ENCODE results near the gene TOMM6. TPM values are rescaled to one million over a fixed set of nuclear protein-coding genes. Genes with fewer than 3 reads are reported as not detected.

Gene TOMM6
- total and polyA plus RNA-seq, 3 donors from 2014 or later = 168 to 233 (median 172) TPM

DNA sequence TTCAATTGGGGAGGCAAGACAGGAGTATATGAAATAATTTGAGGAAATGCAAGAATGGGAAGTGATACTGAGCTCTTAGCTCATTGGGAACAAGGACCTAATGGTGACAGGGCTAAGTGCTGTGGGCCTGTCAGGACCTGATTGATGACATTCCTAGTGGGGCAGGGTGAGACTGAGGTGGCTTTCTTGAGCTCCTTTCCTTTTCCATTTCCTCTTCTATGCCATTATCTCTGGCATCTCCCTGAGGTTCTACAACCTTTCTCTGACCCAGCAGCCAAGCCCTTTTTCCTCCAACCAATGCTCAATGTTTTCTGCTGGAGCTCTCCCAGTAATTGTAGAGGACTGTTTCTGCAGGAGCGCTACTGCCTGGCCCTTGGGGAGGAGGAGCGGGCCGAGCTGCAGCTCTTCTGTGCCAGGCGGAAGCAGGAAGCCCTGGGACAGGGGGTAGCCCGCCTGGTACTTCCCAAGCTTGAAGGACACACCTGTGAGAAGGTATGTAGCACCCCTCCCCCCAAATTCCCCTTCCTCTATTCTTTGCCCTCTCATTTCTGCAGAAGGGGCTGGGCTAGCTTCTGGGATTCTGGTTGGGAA, 2.8 kb upstream of the TOMM6 start:
- DNase-seq = no peak
- WGBS, 2 donors = 83 to 84% methylated on average over 5 of the region's 5 CpGs
- no peak overlapping the region for H3K4me3 ChIP-seq
- H3K27ac ChIP-seq = no peak overlapping the region
- H3K36me3 ChIP-seq (ENCODE audit: low read depth, missing control alignments) = no peaks in the 10 kb centered on the region
- TF ChIP-seq, protein P1, sequence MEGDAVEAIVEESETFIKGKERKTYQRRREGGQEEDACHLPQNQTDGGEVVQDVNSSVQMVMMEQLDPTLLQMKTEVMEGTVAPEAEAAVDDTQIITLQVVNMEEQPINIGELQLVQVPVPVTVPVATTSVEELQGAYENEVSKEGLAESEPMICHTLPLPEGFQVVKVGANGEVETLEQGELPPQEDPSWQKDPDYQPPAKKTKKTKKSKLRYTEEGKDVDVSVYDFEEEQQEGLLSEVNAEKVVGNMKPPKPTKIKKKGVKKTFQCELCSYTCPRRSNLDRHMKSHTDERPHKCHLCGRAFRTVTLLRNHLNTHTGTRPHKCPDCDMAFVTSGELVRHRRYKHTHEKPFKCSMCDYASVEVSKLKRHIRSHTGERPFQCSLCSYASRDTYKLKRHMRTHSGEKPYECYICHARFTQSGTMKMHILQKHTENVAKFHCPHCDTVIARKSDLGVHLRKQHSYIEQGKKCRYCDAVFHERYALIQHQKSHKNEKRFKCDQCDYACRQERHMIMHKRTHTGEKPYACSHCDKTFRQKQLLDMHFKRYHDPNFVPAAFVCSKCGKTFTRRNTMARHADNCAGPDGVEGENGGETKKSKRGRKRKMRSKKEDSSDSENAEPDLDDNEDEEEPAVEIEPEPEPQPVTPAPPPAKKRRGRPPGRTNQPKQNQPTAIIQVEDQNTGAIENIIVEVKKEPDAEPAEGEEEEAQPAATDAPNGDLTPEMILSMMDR (IDR thresholded peaks at IDR 0.05) = no peak
- TF ChIP-seq POLR2A (IDR thresholded peaks at IDR 0.05) = no peak
- H3K27me3 ChIP-seq = no peaks in the 10 kb centered on the region
- no peaks in the 10 kb centered on the region for H3K9me3 ChIP-seq
- H3K4me1 ChIP-seq = peaks cover 18% of the 10 kb centered on the region
- intact Hi-C loops (cut with DNase I; ENCODE audit: low total_unique reads) = loop anchor here (5.0 kb wide), 2 partner anchors 138 to 263 kb away; partner anchors contain the start of genes BYSL and MED20

DNA sequence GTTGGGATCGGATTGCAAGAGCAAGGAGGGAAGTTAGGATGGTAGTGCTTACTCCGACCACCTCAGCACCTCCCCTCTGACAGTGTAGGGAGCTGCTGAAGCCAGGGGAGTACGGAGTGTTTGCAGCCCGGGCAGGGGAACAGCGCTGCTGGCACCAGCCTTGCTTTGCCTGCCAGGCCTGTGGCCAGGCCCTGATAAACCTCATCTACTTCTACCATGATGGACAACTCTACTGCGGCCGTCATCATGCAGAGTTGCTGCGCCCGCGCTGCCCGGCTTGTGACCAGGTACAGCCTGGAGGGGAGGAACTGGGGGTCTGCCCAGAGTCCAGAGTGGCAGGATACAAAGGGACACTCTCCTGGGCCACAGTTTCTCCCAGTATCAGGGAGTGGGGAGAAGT, 2.2 kb upstream of the TOMM6 start:
- H3K9me3 ChIP-seq = no peaks in the 10 kb centered on the region
- TF ChIP-seq, protein P1 (IDR thresholded peaks at IDR 0.05) = no peak
- no peak for TF ChIP-seq POLR2A (IDR thresholded peaks at IDR 0.05)
- no peaks in the 10 kb centered on the region for H3K27me3 ChIP-seq
- no peak for DNase-seq
- H3K4me3 ChIP-seq = no peak overlapping the region
- no peak overlapping the region for H3K27ac ChIP-seq
- H3K4me1 ChIP-seq = peaks cover 18% of the 10 kb centered on the region
- H3K36me3 ChIP-seq (ENCODE audit: low read depth, missing control alignments) = no peaks in the 10 kb centered on the region
- 77 to 88% methylated on average over 5 to 11 of the region's 11 CpGs for WGBS, 2 donors
- intact Hi-C loops (cut with DNase I; ENCODE audit: low total_unique reads) = loop anchor here (5.0 kb wide), 2 partner anchors 137 to 262 kb away; partner anchors contain the start of genes BYSL and MED20

DNA sequence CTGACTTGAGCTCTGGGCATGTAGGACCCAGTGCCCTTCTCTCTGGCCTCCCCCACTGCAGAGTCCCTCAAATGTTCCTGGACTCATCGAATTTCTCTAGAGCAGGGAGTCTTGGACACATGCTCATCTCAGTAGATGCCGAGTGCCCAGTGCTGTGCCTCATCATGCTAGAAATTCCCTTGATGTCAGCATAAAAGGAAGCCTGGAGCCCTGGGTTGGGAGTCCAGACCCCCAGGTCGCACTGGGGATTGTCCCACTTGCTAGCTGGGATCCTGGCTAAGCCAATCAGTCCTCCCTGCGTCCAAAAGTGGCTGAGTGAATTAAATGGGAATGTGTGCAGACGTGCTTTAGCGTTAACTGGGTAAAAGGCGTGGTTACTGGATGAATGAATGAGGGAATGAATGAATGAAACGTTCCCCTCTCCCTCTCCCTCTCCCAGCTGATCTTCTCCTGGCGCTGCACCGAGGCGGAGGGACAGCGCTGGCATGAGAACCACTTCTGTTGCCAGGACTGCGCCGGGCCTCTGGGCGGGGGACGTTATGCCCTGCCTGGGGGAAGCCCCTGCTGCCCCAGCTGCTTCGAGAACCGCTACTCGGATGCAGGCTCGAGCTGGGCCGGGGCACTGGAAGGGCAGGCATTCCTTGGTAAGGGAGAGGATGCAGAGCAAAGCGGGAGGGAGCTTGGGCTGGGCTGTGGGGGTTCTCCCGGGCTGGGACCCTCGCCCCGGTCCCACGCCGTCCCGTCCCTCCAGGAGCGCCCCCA, 1.6 kb upstream of the TOMM6 start:
- intact Hi-C loops (cut with DNase I; ENCODE audit: low total_unique reads) = loop anchor here (5.0 kb wide), 2 partner anchors 136 to 261 kb away; partner anchors contain the start of genes BYSL and MED20
- DNase-seq = peak; percentile 30
- peak overlapping the region; percentile 57 to 94 for H3K27ac ChIP-seq
- H3K4me1 ChIP-seq = peaks cover 17% of the 10 kb centered on the region
- H3K9me3 ChIP-seq = no peaks in the 10 kb centered on the region
- no peak for TF ChIP-seq POLR2A (IDR thresholded peaks at IDR 0.05)
- TF ChIP-seq, protein P1 (IDR thresholded peaks at IDR 0.05) = no peak
- no peaks in the 10 kb centered on the region for H3K27me3 ChIP-seq
- H3K4me3 ChIP-seq = peak overlapping the region; percentile 90 to 96
- 11 to 22% methylated on average over 12 to 28 of the region's 29 CpGs for WGBS, 2 donors
- H3K36me3 ChIP-seq (ENCODE audit: low read depth, missing control alignments) = no peaks in the 10 kb centered on the region

DNA sequence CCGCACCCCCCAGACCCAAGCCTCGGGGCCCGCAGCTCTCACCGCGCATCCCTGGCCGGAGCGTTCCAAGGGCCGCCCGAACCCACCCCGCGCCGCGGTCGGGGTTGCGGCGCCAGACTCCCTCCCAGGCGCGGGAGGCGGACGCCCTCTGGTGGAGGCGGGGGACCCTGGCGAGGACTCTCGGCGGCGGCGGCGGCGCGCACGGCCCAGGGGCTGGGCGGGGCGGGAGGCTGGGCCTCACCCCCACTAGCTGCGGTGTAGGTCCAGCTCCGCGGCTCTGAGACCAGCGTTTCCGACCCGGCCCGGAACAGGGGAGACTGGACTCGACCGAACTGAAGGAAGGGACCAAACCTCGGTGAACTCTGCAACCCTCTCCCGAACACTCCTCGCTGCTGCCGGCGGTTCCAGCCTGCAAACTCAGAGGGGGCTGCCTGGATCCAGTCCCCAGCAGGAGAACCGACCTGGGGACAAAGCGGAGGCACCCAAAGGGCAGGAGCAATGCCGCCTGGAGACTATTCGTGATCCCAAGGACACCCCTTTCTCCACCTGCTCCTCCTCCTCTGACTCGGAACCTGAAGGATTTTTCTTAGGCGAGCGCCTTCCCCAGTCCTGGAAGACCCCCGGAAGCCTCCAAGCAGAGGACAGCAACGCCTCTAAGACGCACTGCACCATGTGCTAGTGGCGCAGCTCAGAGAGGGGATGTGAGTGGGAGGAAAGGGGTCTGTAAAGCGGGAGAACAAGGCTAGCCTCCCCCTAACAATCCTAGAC, 859 bp upstream of the TOMM6 start:
- H3K9me3 ChIP-seq = no peaks in the 10 kb centered on the region
- peak overlapping the region; percentile 57 to 94 for H3K27ac ChIP-seq
- peaks cover 9% of the 10 kb centered on the region for H3K4me1 ChIP-seq
- DNase-seq = peak; percentile 87
- intact Hi-C loops (cut with DNase I; ENCODE audit: low total_unique reads) = loop anchor here (5.0 kb wide), 2 partner anchors 136 to 261 kb away; partner anchors contain the start of genes BYSL and MED20
- no peaks in the 10 kb centered on the region for H3K36me3 ChIP-seq (ENCODE audit: low read depth, missing control alignments)
- H3K27me3 ChIP-seq = no peaks in the 10 kb centered on the region
- 1 to 4% methylated on average over 5 to 53 of the region's 58 CpGs for WGBS, 2 donors
- peak overlapping the region; percentile 90 to 96 for H3K4me3 ChIP-seq
- TF ChIP-seq, protein P1 (IDR thresholded peaks at IDR 0.05) = peak; percentile 72 to 83 (median 74)
- TF ChIP-seq POLR2A (IDR thresholded peaks at IDR 0.05) = no peak

All from testis (tissue), 3 donors.